Loucy (cell line): ENCODE measurements around the gene PLA2G2F.

ENCODE experiments used
- H2AFZ ChIP-seq: fragments of 200-600 bp; sonication (generic); 2 replicates; pipeline ENCODE4 v1.6.0; 2016; ENCODE audit warnings: antibody characterized with exemption, mild to moderate bottlenecking, low read length, moderate library complexity
- H3F3A ChIP-seq: fragments of 200-600 bp; 2 replicates; pipeline ENCODE4 v1.6.0; 2016; ENCODE audit warnings: antibody characterized with exemption, low read depth, mild to moderate bottlenecking
- H3K27me3 ChIP-seq: fragments of 200-600 bp; sonication (generic); 2 replicates; pipeline ENCODE4 v1.6.1; 2014; ENCODE audit warnings: low read length, mild to moderate bottlenecking; ENCODE audit not compliant: insufficient read depth, poor library complexity, severe bottlenecking
- H3K36me3 ChIP-seq: fragments of 200-600 bp; sonication (generic); 2 replicates; pipeline ENCODE4 v1.6.1; 2016; ENCODE audit warnings: low read length; ENCODE audit not compliant: insufficient read depth
- H3K4me1 ChIP-seq: fragments of 200-600 bp; sonication (generic); 2 replicates; pipeline ENCODE4 v1.5.1; 2014; ENCODE audit warnings: low read length, mild to moderate bottlenecking; ENCODE audit not compliant: insufficient read depth, poor library complexity, severe bottlenecking
- H3K4me2 ChIP-seq: fragments of 200-600 bp; sonication (generic); 2 replicates; pipeline ENCODE4 v1.6.0; 2014; ENCODE audit warnings: antibody characterized with exemption, low read length, low read depth, mild to moderate bottlenecking; ENCODE audit not compliant: poor library complexity, severe bottlenecking
- H3K4me3 ChIP-seq: fragments of 200-600 bp; sonication (generic); 2 replicates; pipeline ENCODE4 v1.5.1; 2014; ENCODE audit warnings: low read length, mild to moderate bottlenecking, mixed read lengths; ENCODE audit not compliant: poor library complexity, severe bottlenecking
- H3K79me2 ChIP-seq: fragments of 200-600 bp; sonication (generic); 2 replicates; pipeline ENCODE4 v1.6.1; 2014; ENCODE audit warnings: low read length; ENCODE audit not compliant: insufficient read depth
- H3K9ac ChIP-seq: fragments of 200-600 bp; sonication (generic); 2 replicates; pipeline ENCODE4 v1.6.0; 2014; ENCODE audit warnings: mild to moderate bottlenecking, low read depth, low read length, moderate library complexity; ENCODE audit not compliant: poor library complexity, severe bottlenecking
- H3K9me2 ChIP-seq: fragments of 200-600 bp; sonication (generic); replicated peaks from 2 replicates; pipeline ENCODE4 v1.6.1; 2016; ENCODE audit warnings: low read depth, low read length, mixed read lengths
- H3K9me3 ChIP-seq: fragments of 200-600 bp; sonication (generic); 2 replicates; pipeline ENCODE4 v1.6.1; 2014; ENCODE audit warnings: mild to moderate bottlenecking, antibody characterized with exemption, low read length, low read depth; ENCODE audit not compliant: insufficient read depth
- H4K20me1 ChIP-seq: fragments of 200-600 bp; sonication (generic); 2 replicates; pipeline ENCODE4 v1.6.0; 2014; ENCODE audit warnings: antibody characterized with exemption, low read length, mild to moderate bottlenecking; ENCODE audit not compliant: insufficient read depth, poor library complexity, severe bottlenecking
- CTCF ChIP-seq: fragments of 200-600 bp; sonication (generic); conservative IDR thresholded peaks from 2 replicates; pipeline ENCODE4 v1.5.1; 2014; ENCODE audit warnings: mild to moderate bottlenecking, antibody characterized with exemption, low read length
- EZH2phosphoT487 ChIP-seq: fragments of 200-600 bp; IDR thresholded peaks from 2 replicates; pipeline ENCODE4 v1.6.1; 2018; ENCODE audit warnings: antibody characterized with exemption, mild to moderate bottlenecking, moderate library complexity, borderline replicate concordance

The PLA2G2F gene

GRCh38 chr1:20180844-20181207 is 41.7 kb downstream of the PLA2G2F start:
- peaks cover 14% of the 10 kb centered on the region for H3K4me1 ChIP-seq

GRCh38 chr1:20182415-20182814 is 43.3 kb downstream of the PLA2G2F start:
- H3K4me1 ChIP-seq, result peaks cover 27% of the 10 kb centered on the region
- no peaks in the 10 kb centered on the region for H3K27me3 ChIP-seq
- H3K9ac ChIP-seq, result no peak overlapping the region
- H3K9me3 ChIP-seq, result no peaks in the 10 kb centered on the region
- H3F3A ChIP-seq, result no peaks in the 10 kb centered on the region
- H3K79me2 ChIP-seq, result no peaks in the 10 kb centered on the region
- no peaks in the 10 kb centered on the region for H3K9me2 ChIP-seq
- no peak for TF ChIP-seq EZH2phosphoT487
- TF ChIP-seq CTCF, result no peak
- H4K20me1 ChIP-seq, result no peaks in the 10 kb centered on the region
- H2AFZ ChIP-seq, result no peak overlapping the region
- H3K4me2 ChIP-seq, result no peak overlapping the region
- no peaks in the 10 kb centered on the region for H3K36me3 ChIP-seq
- no peak overlapping the region for H3K4me3 ChIP-seq

More at GRCh38 chr1:20180844-20181207, 41.7 kb downstream of the PLA2G2F start:
- H2AFZ ChIP-seq, result no peak overlapping the region
- H3K9me2 ChIP-seq, result no peaks in the 10 kb centered on the region
- no peaks in the 10 kb centered on the region for H3F3A ChIP-seq
- H3K27me3 ChIP-seq, result no peaks in the 10 kb centered on the region
- H3K9me3 ChIP-seq, result no peaks in the 10 kb centered on the region
- no peaks in the 10 kb centered on the region for H3K79me2 ChIP-seq
- no peaks in the 10 kb centered on the region for H3K36me3 ChIP-seq
- H3K9ac ChIP-seq, result no peak overlapping the region
- H4K20me1 ChIP-seq, result no peaks in the 10 kb centered on the region
- no peak overlapping the region for H3K4me2 ChIP-seq
- H3K4me3 ChIP-seq, result no peak overlapping the region
- TF ChIP-seq EZH2phosphoT487 (no peak), CTCF (no peak)

GRCh38 chr1:20183035-20183434 is 43.9 kb downstream of the PLA2G2F start:
- H3F3A ChIP-seq, result no peaks in the 10 kb centered on the region
- H3K9me3 ChIP-seq, result no peaks in the 10 kb centered on the region
- H3K36me3 ChIP-seq, result no peaks in the 10 kb centered on the region
- no peak overlapping the region for H3K4me3 ChIP-seq
- no peaks in the 10 kb centered on the region for H3K79me2 ChIP-seq
- H3K9me2 ChIP-seq, result no peaks in the 10 kb centered on the region
- H3K9ac ChIP-seq, result no peak overlapping the region
- H4K20me1 ChIP-seq, result no peaks in the 10 kb centered on the region
- no peak overlapping the region for H2AFZ ChIP-seq
- peaks cover 33% of the 10 kb centered on the region for H3K4me1 ChIP-seq
- H3K4me2 ChIP-seq, result no peak overlapping the region
- no peaks in the 10 kb centered on the region for H3K27me3 ChIP-seq
- TF ChIP-seq CTCF (no peak), EZH2phosphoT487 (no peak)
